ENCODE measurements around the gene WDCP. TPM values are rescaled to one million over a fixed set of nuclear protein-coding genes. Genes with fewer than 3 reads are reported as not detected.
"Not testable (repeated sequence)": the region's sequence is repeated elsewhere in the genome, so short reads cannot be mapped to it uniquely, and the experiment has no call there.

WDCP gene
- total RNA-seq, 2 experiments from 2014 or later: 27.1 to 30.9 TPM

- ChIA-PET POLR2A (no interaction called here), CTCF (interaction anchor here (0.6 kb wide), 1 partner anchor 14 kb away, joined by 3 read pairs; no protein-coding TSS in a partner anchor)
These were observed 1.4 kb downstream of the WDCP start for GRCh38 chr2:24045511-24046508.

DNA sequence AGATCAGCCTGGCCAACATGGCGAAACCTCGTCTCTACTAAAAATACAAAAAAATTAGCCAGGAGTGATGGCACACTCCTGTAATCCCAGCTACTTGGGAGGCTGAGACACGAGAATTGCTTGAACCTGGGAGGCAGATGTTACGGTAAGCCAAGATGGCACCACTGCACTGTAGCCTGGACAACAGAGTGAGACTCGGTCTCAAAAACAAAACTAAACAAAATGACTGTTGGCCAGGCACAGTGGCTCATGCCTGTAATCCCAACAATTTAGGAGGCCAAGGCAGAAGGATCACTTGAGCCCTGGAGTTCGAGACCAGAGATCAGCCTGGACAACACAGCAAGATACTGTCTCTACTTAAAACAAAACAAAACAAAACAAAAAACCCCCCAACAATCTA lies 4.1 kb downstream of the WDCP start:
- POLR2A ChIA-PET, CTCF ChIA-PET: not testable (repeated sequence)

- ChIA-PET POLR2A (no interaction called here), CTCF (no interaction called here)
These were observed 6.7 kb downstream of the WDCP start for GRCh38 chr2:24040511-24040910.

- POLR2A ChIA-PET: no interaction called here
These were observed 8.2 kb downstream of the WDCP start for GRCh38 chr2:24038786-24039499.

GRCh38 chr2:24026233-24026632 lies 21.0 kb downstream of the WDCP start:
- CTCF ChIA-PET: no interaction called here
- POLR2A ChIA-PET: no interaction called here

More at GRCh38 chr2:24038786-24039499, 8.2 kb downstream of the WDCP start:
- CTCF ChIA-PET: no interaction called here

GRCh38 chr2:24024996-24025663 lies 22.1 kb downstream of the WDCP start:
- CTCF ChIA-PET: no interaction called here
- POLR2A ChIA-PET: no interaction called here

DNA sequence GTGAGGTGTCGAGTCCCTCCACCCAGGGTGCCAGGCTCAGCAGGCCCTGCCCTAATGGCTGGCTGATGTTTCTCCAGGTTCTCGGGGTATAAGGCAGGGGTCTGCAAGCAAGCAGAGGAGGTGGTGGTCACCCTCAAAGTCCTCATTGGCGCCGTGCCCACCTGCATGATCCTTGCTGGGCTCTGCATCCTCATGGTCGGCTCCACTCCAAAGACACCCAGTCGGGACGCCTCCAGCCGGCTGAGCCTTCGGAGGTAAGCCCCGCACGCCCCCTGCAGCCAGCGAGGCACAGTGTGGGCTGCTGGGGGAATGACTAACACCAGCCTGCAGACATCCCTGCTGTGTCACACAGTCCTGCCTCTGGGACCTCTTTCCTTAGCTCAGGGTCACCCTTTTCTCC lies 23.2 kb downstream of the WDCP start:
- POLR2A ChIA-PET: no interaction called here
- CTCF ChIA-PET: no interaction called here

DNA sequence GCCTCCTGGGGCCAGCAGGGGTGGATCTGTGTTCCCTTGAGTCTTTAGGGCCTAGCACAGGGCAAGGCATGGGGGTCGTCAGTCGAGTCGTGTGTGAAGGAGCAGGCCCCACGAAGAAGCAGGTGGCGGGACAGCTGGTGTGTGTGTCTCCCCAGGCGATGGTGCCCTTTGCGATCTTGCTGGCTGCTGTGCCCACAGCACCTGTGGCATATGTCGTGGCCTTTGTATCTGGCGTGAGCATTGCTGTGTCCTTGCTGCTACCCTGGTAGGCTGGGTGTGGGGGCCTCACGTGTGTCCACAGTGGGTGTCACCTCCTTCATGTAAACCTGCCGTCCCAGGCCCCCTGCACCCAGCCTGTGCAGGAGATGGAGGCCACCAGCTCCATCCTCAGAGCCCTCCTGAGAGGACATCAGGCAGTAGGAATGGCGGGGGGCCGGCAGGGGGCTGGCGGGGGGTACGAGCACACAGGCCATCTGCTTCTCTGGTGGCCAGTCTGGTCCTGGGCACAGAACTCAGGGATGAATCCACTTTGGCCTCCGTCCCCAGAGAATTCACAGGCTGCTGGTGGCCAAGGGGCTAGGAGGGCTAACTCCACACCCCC lies 24.1 kb downstream of the WDCP start:
- CTCF ChIA-PET: no interaction called here

GRCh38 chr2:24022324-24022974 lies 24.7 kb downstream of the WDCP start:
- ChIA-PET CTCF (no interaction called here), POLR2A (no interaction called here)

More for the DNA sequence above, 24.1 kb downstream of the WDCP start:
- POLR2A ChIA-PET: no interaction called here

- ChIA-PET POLR2A (no interaction called here), CTCF (no interaction called here)
These were observed 25.8 kb downstream of the WDCP start for GRCh38 chr2:24021122-24021998.

DNA sequence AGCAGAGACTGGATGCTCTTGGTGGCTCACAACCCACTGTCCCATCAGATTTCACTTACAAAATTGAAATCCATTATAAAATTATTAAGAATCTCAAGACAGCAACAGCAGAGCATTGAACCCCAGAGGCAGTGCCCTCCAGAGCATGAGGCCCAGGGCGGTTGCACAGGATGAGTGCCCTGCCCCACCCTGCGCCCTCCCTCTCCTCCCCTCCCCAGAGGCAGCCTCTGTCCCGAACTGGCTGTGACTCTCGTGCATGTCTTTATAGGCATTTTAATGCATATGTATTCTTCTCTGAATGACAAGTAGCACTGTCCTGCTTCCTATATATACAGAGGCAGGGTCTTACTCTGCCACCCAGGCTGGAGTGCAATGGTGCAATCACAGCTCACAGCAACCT lies 26.9 kb downstream of the WDCP start:
- POLR2A ChIA-PET: no interaction called here
- CTCF ChIA-PET: no interaction called here

DNA sequence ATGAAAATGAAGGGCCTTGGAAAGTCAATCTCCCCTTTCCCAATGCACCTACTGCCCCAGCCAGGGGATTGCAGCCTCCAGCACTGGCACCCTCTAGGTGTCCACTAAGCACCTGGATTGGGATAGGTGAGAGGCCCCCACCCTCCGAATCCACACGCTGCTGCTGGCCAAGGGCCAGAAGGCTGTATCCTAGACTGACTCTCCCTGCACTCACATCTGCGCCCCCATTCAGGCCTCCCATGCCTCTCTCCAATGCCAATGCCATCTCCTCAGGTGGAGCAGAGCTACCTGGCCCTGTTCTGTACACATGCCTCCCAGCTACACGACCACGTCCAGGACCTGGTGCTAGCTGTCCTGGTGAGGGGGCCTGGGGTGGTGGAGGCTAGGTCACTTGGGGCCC lies 27.5 kb downstream of the WDCP start:
- POLR2A ChIA-PET: no interaction called here

GRCh38 chr2:24018241-24018640 lies 28.9 kb downstream of the WDCP start:
- POLR2A ChIA-PET: no interaction called here
- CTCF ChIA-PET: no interaction called here

More for the DNA sequence above, 27.5 kb downstream of the WDCP start:
- CTCF ChIA-PET: interaction anchor here (0.6 kb wide), 1 partner anchor 93 kb away, joined by 3 read pairs; the partner anchor contains the start of gene ATAD2B

- ChIA-PET CTCF (no interaction called here), POLR2A (no interaction called here)
These were observed 29.5 kb downstream of the WDCP start for GRCh38 chr2:24017711-24018110.

DNA sequence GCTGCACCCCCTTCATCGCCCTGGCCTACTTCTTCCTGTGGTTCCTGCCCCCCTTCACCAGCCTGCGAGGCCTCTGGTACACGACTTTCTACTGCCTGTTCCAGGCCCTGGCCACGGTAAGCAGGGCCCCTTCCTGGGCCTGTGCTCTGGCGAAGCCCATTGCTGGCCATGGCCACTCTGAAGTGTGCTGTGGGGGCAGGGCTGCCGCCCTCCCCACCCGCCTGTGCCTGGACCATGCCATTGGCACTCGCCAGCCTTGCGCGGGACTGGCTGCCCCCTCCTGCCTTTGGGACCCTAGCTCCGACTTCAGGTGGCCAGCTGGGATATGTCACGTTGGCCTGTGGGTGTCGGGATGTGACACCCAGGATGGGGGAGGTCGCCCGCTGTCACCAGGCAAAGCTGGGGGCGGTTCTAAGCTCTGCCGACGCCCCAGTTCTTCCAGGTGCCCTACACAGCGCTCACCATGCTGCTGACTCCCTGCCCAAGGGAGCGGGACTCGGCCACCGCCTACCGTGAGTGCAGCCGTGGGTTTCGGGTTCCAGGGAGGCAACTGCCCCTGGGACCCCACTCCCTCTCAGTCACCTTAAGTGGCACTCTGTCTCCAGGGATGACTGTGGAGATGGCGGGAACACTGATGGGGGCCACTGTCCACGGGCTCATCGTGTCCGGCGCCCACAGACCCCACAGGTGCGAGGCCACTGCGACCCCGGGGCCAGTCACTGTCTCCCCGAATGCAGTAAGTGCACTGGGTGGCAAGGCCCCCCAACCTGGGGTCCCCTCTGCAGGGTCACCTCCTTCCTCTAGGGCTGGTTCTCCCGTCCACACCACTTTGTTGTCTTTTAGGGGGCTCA lies 30.1 kb downstream of the WDCP start:
- ChIA-PET POLR2A (no interaction called here), CTCF (no interaction called here)

DNA sequence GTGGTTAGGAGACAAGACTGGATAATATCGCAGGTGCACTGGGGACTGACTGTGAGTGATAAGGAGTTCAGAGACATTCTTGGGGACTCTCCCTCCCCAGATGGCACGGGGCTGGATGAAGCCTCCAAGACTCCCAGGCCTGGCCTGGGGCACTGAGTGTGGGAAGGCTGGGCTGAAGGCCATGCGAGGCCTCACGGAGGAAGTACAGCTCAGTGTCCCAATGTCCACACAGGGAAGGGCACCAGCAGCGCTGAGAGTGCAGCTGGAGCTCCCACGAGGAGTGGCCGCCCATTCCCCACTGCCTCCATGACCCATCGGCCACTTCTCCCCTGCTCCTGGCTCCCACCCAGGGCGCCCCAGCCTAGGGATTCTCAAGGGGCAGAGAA lies 30.8 kb downstream of the WDCP start:
- ChIA-PET CTCF (no interaction called here), POLR2A (no interaction called here)

GRCh38 chr2:24015562-24016375 lies 31.4 kb downstream of the WDCP start:
- CTCF ChIA-PET: no interaction called here
- POLR2A ChIA-PET: no interaction called here
